PC-3 (cell line): Measurements from ENCODE around the gene RSU1.

Source experiments
- CTCF ChIP-seq: fragments of 300-600 bp; sonication (generic); conservative IDR thresholded peaks from 2 replicates; pipeline ENCODE4 v1.5.1; 2017; ENCODE audit warnings: antibody characterized with exemption, low read depth, mild to moderate bottlenecking, low read length
- EZH2phosphoT487 ChIP-seq: fragments of 300-600 bp; sonication (generic); IDR thresholded peaks from 2 replicates; pipeline ENCODE4 v1.6.1; 2018; ENCODE audit warnings: mild to moderate bottlenecking, antibody characterized with exemption, low read length, borderline replicate concordance

- TF ChIP-seq EZH2phosphoT487, result no peak
- no peak for TF ChIP-seq CTCF
Observed at GRCh38 chr10:16562891-16563290, 254.3 kb downstream of the RSU1 start.
